KG1 (cell line): ENCODE data around the gene ZSCAN21.

ENCODE experiments used
- DNase-seq: peaks from one replicate; lab custom pipeline; 2025; lab: John Stamatoyannopoulos, UW

Gene ZSCAN21

DNA sequence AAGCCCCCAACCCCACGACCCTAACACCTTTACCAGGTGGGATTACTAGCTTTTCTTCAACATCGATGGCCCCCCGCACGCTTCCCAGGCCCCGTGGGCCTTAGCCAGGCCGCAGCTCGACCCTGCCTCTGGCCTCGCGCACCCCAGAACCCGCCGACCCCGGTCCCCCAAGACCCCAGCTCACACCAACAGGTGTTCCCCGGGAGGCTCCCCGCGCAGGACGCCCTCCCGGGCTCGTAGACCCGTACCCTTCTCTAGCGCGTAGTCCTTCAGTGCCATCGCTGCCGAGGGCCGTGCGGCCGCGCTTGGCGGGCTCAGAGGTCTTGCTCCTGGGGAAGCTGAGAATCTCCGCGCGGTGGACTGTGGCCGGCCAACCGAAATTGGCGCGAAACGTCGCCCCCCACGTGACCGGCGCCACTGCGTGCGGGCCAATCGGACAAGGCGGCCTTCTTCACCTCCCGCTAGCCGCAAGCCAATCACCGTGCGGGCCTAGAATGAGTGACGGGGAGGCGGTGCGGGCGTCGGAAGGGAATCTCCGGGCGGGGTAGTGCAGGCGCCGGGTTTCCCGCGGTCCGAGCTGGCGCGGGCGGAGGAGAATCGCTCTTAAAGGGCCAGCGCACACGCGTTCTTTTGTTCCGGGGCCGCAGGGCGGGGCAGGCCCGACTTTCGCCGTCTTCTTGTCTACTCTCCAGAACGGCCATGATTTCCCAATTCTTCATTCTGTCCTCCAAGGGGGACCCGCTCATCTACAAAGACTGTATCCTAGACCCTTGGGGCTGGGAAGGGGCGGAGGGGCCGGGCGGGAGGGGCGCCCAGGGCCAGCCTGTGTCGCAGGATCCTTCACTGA is 51.7 kb downstream of the ZSCAN21 start, which contains the start of the genes AP4M1 and MCM7:
TSS of gene AP4M1 (plus strand) at position 628 of the 847 bp plus-strand sequence. CDS start at position 700, 72 bp downstream.
TSS of gene MCM7 (minus strand) at position 382 of the 847 bp plus-strand sequence. CDS start at position 279, 103 bp downstream.
- DNase-seq = peak; percentile 53

DNA sequence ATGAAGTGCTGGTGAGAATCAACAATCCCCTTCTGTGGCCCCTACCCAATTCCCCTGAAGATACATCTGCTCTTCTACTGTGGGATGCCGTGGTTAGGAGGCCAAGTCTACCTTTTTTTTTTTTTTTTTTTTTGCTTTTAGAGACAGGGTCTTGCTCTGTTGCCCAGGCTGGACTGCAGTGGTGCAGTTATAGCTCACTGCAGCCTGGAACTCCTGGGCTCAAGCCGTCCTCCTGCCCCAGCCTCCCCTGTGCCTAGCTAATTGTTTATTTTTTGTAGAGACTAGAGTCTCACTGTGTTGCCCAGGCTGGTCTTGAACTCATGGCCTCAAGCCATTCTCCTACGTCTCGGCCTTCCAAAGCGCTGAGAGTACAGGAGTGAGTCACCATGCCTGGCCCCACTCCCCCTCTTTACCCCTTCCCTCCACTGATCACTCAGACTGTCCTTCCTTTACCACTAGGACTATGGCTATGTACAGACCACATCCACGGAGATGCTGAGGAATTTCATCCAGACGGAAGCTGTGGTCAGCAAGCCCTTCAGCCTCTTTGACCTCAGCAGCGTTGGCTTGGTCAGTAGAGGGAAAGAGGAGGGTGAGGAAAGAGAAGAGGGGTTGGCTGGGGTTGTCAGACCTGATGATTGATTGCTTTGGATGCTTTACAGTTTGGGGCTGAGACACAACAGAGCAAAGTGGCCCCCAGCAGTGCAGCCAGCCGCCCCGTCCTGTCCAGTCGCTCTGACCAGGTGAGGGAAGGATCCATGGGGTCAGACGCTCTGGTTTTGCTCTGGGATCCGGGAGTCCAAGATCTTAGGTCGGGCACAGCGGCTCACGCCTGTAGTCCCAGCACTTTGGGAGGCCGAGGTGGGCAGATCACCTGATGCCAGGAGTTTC is 53.6 kb downstream of the ZSCAN21 start:
- DNase-seq = no peak

DNA sequence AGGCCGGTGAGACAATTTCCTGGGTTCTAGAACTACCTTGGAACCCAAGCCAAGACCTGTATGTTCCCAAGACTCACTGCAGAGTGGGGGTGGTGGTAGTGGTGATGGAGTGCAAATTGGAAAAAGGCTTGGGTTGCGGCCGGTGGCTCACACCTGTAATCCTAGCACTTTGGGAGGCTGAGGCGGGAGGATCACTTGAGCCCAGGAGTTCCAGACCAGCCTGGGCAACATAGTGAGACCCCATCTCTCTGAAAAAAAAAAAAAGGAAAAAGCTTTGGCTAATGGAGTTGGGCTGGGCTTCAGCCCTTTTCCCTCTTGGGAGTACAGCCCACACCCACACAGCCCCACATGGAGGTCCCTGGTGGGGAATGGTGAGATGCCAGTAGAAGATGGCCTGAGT is 56.0 kb downstream of the ZSCAN21 start:
- no peak for DNase-seq

DNA sequence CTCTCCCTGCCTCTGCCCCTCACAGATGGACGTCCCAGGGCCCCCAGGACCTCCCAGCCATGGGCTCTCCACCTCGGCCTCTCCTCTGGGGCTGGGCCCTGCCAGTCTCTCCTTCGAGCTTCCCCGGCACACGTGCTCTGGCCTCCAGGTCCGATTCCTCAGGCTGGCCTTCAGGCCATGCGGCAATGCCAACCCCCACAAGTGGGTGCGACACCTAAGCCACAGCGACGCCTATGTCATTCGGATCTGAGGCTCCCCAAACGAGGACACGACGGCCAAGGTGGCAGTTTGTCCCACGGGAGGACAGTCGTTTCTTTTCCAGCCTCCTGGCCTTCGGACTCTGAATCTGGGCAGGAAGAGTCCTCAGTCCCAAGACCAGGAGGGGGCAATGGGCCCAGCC is 57.1 kb downstream of the ZSCAN21 start:
- no peak for DNase-seq

DNA sequence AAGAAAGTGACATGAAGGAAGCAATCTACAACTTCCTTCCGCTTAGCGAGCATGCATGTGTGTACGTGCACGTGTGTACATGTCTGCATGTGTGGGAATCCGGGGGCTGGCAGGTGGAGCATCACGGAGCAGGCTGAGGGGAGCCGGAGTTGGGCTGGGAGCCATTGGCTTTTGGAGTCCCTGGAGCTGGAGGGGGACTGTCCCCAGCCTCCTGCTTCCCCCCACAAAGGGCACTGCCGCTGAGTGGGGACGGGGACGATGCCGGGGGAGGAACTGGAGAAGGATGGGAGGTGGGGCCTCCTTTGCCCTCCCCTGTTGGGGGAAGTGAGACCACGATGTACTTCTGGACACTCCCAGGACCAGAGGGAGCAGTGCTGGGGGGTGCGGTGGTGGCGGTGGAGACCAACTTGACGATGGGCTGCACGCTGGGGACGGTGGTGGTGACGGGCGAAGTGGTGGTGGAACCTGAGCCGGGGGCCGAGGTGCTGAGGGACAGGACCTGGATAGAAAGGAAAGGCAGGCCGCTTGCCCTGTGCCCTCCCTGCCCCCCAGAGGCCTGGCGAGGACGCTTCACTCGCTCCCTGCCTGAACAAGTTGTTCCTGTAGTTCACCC is 57.7 kb downstream of the ZSCAN21 start:
- DNase-seq = no peak

DNA sequence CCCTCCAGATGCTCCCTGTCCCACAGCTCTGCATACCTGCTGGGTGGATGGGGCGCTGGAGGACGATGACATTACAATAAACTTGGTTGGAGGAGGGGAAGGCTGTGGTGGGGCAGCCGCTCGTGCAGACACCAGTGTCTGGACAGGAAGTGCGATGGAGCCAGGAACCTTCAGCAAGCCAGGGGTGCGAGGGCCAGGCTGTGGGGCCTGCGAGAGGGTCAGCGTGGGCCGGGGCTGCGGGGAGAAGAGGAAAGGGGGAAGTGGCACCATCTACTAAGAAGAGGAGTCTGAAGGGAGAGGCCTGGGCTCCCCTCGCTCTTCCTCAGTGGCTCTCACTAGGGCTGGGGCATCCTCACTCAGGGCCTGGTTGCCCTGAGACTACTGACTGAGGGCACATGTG is 58.3 kb downstream of the ZSCAN21 start:
- no peak for DNase-seq

DNA sequence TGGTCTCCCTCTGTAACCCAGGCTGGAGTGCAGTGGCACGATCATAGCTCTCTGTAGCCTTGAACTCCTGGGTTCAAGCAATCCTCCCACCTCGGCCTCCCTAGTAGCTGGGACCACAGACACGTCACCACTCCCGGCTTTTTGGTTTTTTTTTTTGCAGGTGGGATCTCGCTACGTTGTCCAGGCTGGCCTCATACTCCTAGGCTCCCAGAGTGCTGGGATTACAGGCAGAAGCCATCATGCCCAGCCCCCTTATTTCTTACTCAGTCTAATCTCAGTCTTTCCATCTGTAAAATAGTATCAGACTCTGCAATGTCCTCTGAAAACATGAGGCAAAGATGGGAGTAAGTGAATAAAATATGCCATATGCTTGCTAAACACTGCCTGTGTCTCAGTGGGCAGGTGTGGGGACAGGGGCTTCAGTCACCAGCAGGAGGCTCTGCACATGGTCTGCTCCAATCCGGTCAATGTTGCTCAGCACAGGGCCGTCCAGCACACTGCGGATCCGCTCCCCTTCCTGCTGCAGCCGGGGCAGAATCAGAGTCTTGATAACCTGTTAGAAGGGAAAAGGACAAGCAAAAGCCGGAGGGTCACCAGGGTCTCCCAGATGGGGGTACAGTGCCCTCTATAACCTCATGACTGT is 60.1 kb downstream of the ZSCAN21 start:
- DNase-seq = no peak

DNA sequence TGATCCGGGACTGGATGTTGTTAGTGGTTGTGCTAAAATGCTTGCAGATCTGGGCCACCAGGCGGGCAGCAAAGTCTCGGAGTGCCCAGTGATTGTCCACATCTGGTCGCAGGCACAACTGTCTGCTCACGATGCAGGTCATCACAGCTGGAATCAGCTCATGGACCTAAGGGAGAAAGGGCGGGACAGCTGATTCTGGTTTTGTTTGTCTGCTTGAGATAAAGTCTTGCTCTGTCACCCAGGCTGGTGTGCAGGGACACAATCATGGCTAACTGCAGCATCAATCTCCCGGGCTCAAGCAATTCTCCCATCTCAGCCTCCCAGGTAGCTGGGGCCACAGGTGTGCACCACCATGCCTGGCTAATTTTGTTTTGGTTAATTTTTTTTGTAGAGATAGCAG is 61.6 kb downstream of the ZSCAN21 start:
- no peak for DNase-seq

DNA sequence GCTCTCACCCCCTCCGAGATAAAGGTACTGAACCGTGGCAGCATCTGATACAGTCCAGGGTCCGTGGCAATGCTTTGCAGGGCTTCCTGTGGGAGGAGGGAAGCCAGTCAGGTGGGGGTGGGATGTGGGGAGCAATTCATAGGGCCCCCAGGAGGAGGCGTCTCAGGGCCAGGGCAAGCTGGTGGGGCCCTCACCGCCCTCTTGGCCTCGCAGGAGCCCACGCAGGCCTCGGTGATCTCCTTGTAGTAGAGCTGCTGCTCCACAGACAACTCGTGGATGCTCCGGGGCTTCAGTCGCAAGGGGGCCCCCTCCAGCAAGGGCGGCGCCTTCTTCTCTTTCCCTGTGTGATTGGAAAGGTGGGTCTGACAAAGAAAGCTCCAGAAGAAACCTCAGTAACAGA is 62.3 kb downstream of the ZSCAN21 start:
- DNase-seq = no peak
